ENCODE measurements around the gene RHOT1.

DNA sequence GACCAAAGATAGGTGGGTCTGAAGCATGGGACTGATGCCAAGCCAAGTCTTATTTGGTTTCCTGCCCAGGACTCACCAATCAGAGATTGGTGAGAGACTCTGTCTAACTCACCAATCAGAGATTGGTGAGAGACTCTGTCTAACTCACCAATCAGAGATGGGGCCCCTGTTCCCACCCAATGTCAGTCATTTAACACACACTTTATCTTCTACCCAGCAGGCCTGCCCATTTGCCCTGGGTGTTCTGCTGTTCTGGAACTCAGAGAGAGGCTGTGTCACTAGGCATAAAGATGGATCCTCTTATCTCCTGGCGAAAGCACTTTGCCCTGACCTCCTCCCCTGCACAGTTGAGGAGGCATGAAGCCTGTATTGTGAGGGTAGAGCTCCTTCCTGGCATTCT, 5.4 kb upstream of the RHOT1 start:
- TF ChIP-seq, protein P1, sequence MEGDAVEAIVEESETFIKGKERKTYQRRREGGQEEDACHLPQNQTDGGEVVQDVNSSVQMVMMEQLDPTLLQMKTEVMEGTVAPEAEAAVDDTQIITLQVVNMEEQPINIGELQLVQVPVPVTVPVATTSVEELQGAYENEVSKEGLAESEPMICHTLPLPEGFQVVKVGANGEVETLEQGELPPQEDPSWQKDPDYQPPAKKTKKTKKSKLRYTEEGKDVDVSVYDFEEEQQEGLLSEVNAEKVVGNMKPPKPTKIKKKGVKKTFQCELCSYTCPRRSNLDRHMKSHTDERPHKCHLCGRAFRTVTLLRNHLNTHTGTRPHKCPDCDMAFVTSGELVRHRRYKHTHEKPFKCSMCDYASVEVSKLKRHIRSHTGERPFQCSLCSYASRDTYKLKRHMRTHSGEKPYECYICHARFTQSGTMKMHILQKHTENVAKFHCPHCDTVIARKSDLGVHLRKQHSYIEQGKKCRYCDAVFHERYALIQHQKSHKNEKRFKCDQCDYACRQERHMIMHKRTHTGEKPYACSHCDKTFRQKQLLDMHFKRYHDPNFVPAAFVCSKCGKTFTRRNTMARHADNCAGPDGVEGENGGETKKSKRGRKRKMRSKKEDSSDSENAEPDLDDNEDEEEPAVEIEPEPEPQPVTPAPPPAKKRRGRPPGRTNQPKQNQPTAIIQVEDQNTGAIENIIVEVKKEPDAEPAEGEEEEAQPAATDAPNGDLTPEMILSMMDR (IDR thresholded peaks at IDR 0.05) = no peak
- no peak for TF ChIP-seq EP300 (IDR thresholded peaks at IDR 0.05)
- no peak for TF ChIP-seq POLR2A (IDR thresholded peaks at IDR 0.05)

Data from ovary (tissue), 3 donors.